Activated naive CD8-positive, alpha-beta T cell treated with anti-CD3 and anti-CD28 coated beads, Interleukin-2, amount 10 ng/mL, durations not matched to agents 7 days and 5 days (primary cell): ENCODE results near the gene FRMD3. TPM values are rescaled to one million over a fixed set of nuclear protein-coding genes. Genes with fewer than 3 reads are reported as not detected.

ENCODE experiments used
- ATAC-seq: fragments of 150-1000 bp; cut with Tn5 transposase; one replicate; pipeline ENCODE4 v1.10.0; 2021; ENCODE audit warnings: low read depth, moderate library complexity
- POLR2A ChIA-PET: fragments of 350-600 bp; sonication (Branson Sonifier 250); formaldehyde crosslinking; loops from one replicate; lab custom pipeline; 2021; ENCODE audit warnings: antibody characterized with exemption; lab: Charles Lee
- DNase-seq: peaks from one replicate; pipeline ENCODE4 v3.0.0; 2021
- H3K27ac Mint-ChIP-seq: one replicate; pipeline ENCODE4 v1.8.0; 2022; ENCODE audit warnings: mild to moderate bottlenecking, mixed read lengths
- H3K27me3 Mint-ChIP-seq: one replicate; pipeline ENCODE4 v1.8.0; 2022; ENCODE audit warnings: mild to moderate bottlenecking, moderate library complexity, mixed read lengths
- H3K36me3 Mint-ChIP-seq: one replicate; pipeline ENCODE4 v1.8.0; 2021; ENCODE audit warnings: mild to moderate bottlenecking, mixed read lengths
- H3K4me1 Mint-ChIP-seq: one replicate; pipeline ENCODE4 v1.8.0; 2021; ENCODE audit warnings: mixed read lengths
- H3K4me3 Mint-ChIP-seq: one replicate; pipeline ENCODE4 v1.8.0; 2022; ENCODE audit warnings: mild to moderate bottlenecking, moderate library complexity, mixed read lengths
- H3K9me3 Mint-ChIP-seq: one replicate; pipeline ENCODE4 v1.8.0; 2021; ENCODE audit warnings: mixed read lengths
- total RNA-seq, 2 experiments: library from RNA; stranded (reverse); gene quantifications; one replicate each; pipeline ENCODE4 v1.2.3, GENCODE V29; 2021

The FRMD3 gene
- total RNA-seq, 2 experiments from 2014 or later, result 1.2 TPM

GRCh38 chr9:83208065-83208850 lies 329.9 kb downstream of the FRMD3 start:
- DNase-seq, result no peak
- Mint-ChIP-seq H3K36me3 (no peaks in the 10 kb centered on the region), H3K27ac (no peak overlapping the region)

GRCh38 chr9:83204047-83204446 lies 334.2 kb downstream of the FRMD3 start:
- ATAC-seq, result no peak
- no peak overlapping the region for H3K27ac Mint-ChIP-seq
- POLR2A ChIA-PET, result no interaction called here
- peaks cover 2% of the 10 kb centered on the region for H3K27me3 Mint-ChIP-seq
- DNase-seq, result no peak
- H3K4me1 Mint-ChIP-seq, result peaks cover 5% of the 10 kb centered on the region
- no peaks in the 10 kb centered on the region for H3K36me3 Mint-ChIP-seq
- H3K9me3 Mint-ChIP-seq, result no peaks in the 10 kb centered on the region
- H3K4me3 Mint-ChIP-seq, result no peak overlapping the region

More at GRCh38 chr9:83208065-83208850, 329.9 kb downstream of the FRMD3 start:
- ATAC-seq, result no peak
- H3K9me3 Mint-ChIP-seq, result no peaks in the 10 kb centered on the region
- peaks cover 5% of the 10 kb centered on the region for H3K4me1 Mint-ChIP-seq
- H3K4me3 Mint-ChIP-seq, result no peak overlapping the region
- POLR2A ChIA-PET, result no interaction called here
- H3K27me3 Mint-ChIP-seq, result peaks cover 2% of the 10 kb centered on the region

DNA sequence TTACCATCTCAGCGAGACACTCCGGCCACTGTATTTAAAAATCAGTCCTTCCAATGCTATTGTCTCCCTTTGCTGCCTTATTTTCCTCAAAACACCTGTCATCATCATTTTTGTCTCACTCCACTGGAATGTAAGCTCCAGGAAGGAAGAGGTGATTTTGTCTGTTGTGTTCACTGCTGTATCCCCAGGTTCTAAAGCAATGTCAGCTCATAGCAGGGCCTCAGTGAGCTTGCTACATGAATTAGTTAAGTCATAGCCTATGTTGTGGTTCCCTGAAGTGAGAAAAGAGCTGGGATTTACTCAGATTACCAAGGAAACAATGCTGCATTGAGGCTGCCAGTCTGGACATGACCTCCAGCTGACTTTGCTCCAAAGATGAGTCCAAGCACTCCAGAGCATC lies 337.7 kb downstream of the FRMD3 start:
- DNase-seq (no peak), ATAC-seq (no peak)
- no peak overlapping the region for H3K27ac Mint-ChIP-seq
- peaks cover 2% of the 10 kb centered on the region for H3K27me3 Mint-ChIP-seq
- H3K36me3 Mint-ChIP-seq, result no peaks in the 10 kb centered on the region
- H3K4me3 Mint-ChIP-seq, result no peak overlapping the region
- no peaks in the 10 kb centered on the region for H3K4me1 Mint-ChIP-seq
- POLR2A ChIA-PET, result no interaction called here
- no peaks in the 10 kb centered on the region for H3K9me3 Mint-ChIP-seq

- no peaks in the 10 kb centered on the region for H3K36me3 Mint-ChIP-seq
- no peak overlapping the region for H3K4me3 Mint-ChIP-seq
- no peak overlapping the region for H3K27ac Mint-ChIP-seq
- no peaks in the 10 kb centered on the region for H3K27me3 Mint-ChIP-seq
- DNase-seq, result no peak
- ATAC-seq, result no peak
- POLR2A ChIA-PET, result no interaction called here
- no peaks in the 10 kb centered on the region for H3K9me3 Mint-ChIP-seq
- no peaks in the 10 kb centered on the region for H3K4me1 Mint-ChIP-seq
These were observed 338.4 kb downstream of the FRMD3 start for GRCh38 chr9:83199832-83200231.

- no peak overlapping the region for H3K4me3 Mint-ChIP-seq
- no peak for DNase-seq
- H3K27me3 Mint-ChIP-seq, result no peaks in the 10 kb centered on the region
- POLR2A ChIA-PET, result interaction anchor here (0.6 kb wide), 1 partner anchor 713 kb away, joined by 3 read pairs; no protein-coding TSS in a partner anchor
- no peaks in the 10 kb centered on the region for H3K9me3 Mint-ChIP-seq
- no peaks in the 10 kb centered on the region for H3K4me1 Mint-ChIP-seq
- no peak overlapping the region for H3K27ac Mint-ChIP-seq
- no peak for ATAC-seq
- no peaks in the 10 kb centered on the region for H3K36me3 Mint-ChIP-seq
These were observed 339.0 kb downstream of the FRMD3 start for GRCh38 chr9:83199240-83199639.

DNA sequence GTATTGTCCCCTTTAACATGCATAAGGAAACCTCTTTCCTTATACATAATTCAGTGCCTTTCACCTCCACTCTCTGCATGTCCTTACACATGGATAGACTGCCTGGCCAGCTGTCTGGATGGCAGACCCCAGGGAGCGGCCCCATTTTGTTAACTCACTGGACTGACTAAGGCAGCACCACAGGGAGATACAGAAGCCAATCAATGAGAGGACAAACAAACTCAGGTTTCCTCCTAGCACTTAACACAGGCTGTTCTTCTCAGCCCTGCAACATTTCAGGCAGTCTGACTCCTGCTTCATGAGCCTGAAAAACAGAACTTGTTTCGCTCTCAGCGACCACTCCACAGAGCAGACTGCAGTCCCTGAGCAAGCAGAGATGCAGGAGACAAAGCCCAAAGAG lies 339.8 kb downstream of the FRMD3 start:
- no peak for ATAC-seq
- Mint-ChIP-seq H3K27ac (no peak overlapping the region), H3K27me3 (no peaks in the 10 kb centered on the region), H3K4me1 (no peaks in the 10 kb centered on the region), H3K36me3 (no peaks in the 10 kb centered on the region), H3K4me3 (no peak overlapping the region), H3K9me3 (no peaks in the 10 kb centered on the region)
- DNase-seq, result no peak
- POLR2A ChIA-PET, result no interaction called here

GRCh38 chr9:83197591-83197990 lies 340.6 kb downstream of the FRMD3 start:
- Mint-ChIP-seq H3K4me3 (no peak overlapping the region), H3K36me3 (no peaks in the 10 kb centered on the region), H3K4me1 (no peaks in the 10 kb centered on the region), H3K9me3 (no peaks in the 10 kb centered on the region), H3K27me3 (no peaks in the 10 kb centered on the region), H3K27ac (no peak overlapping the region)
- ATAC-seq, result no peak
- POLR2A ChIA-PET, result no interaction called here
- no peak for DNase-seq

- Mint-ChIP-seq H3K4me1 (no peaks in the 10 kb centered on the region), H3K27me3 (no peaks in the 10 kb centered on the region), H3K9me3 (no peaks in the 10 kb centered on the region), H3K36me3 (no peaks in the 10 kb centered on the region), H3K27ac (no peak overlapping the region), H3K4me3 (no peak overlapping the region)
- DNase-seq (no peak), ATAC-seq (no peak)
- POLR2A ChIA-PET, result no interaction called here
These were observed 341.3 kb downstream of the FRMD3 start for GRCh38 chr9:83196946-83197345.

Other genes starting within 250 kb of the FRMD3 start
- gene IDNK, start 84.7 kb upstream of the FRMD3 start, total RNA-seq, result 1 to 10 TPM; 8.3 to 9.8 TPM
- gene UBQLN1, start 169.6 kb upstream of the FRMD3 start, total RNA-seq, result 100 to 1,000 TPM in 1 of 2 experiments, 10 to 100 TPM in 1; 87.9 to 108 TPM